Progenitor cell of endocrine pancreas (in vitro differentiated cells): Measurements from ENCODE around the gene PGAM4. TPM values are rescaled to one million over a fixed set of nuclear protein-coding genes. Genes with fewer than 3 reads are reported as not detected.

Experiments used
- DNase-seq: peaks from one replicate; pipeline ENCODE4 v3.0.0; 2021; ENCODE audit warnings: low spot score; ENCODE audit not compliant: unreplicated experiment
- H3K27ac Mint-ChIP-seq: 2 replicates; pipeline ENCODE4 v1.8.0; 2021; ENCODE audit warnings: mild to moderate bottlenecking, moderate library complexity, mixed read lengths
- H3K27me3 Mint-ChIP-seq: 2 replicates; pipeline ENCODE4 v1.8.0; 2021; ENCODE audit warnings: mixed read lengths
- H3K36me3 Mint-ChIP-seq: 2 replicates; pipeline ENCODE4 v1.8.0; 2022; ENCODE audit warnings: mixed read lengths; ENCODE audit not compliant: insufficient read depth
- H3K4me1 Mint-ChIP-seq: 2 replicates; pipeline ENCODE4 v1.8.0; 2021; ENCODE audit warnings: low read depth, mixed read lengths
- H3K4me3 Mint-ChIP-seq: 2 replicates; pipeline ENCODE4 v1.8.0; 2021; ENCODE audit warnings: low read depth, mild to moderate bottlenecking, moderate library complexity, mixed read lengths
- H3K9me3 Mint-ChIP-seq: 2 replicates; pipeline ENCODE4 v1.8.0; 2021; ENCODE audit warnings: low read depth, mixed read lengths
- CTCF ChIP-seq: fragments of 200-600 bp; sonication (generic); IDR thresholded peaks from one replicate; pipeline ENCODE4 v1.5.0; 2021; ENCODE audit warnings: antibody characterized with exemption, mild to moderate bottlenecking; ENCODE audit not compliant: unreplicated experiment
- total RNA-seq: library from RNA; stranded (reverse); gene quantifications from 2 replicates; pipeline ENCODE4 v1.2.1, GENCODE V29; 2021

Gene PGAM4
- total RNA-seq, 1 donor from 2014 or later: not detected

GRCh38 chrX:77918568-77918967 is 50.9 kb downstream of the PGAM4 start:
- no peak for DNase-seq
- Mint-ChIP-seq H3K36me3 (no peaks in the 10 kb centered on the region), H3K4me3 (no peak overlapping the region), H3K27ac (no peak overlapping the region), H3K4me1 (peaks cover 8% of the 10 kb centered on the region), H3K27me3 (no peaks in the 10 kb centered on the region), H3K9me3 (peaks cover 13% of the 10 kb centered on the region)
- TF ChIP-seq CTCF: no peak

Other genes with a start within 250 kb of the PGAM4 start
- 153 and 167 TPM in 2 replicates for gene ATRX, start 183.4 kb downstream of the PGAM4 start, total RNA-seq
- 55.9 and 59.0 TPM in 2 replicates for gene MAGT1, start 74.2 kb downstream of the PGAM4 start, total RNA-seq
- 163 and 178 TPM in 2 replicates for gene COX7B, start 70.2 kb downstream of the PGAM4 start, total RNA-seq
- 12.1 and 12.3 TPM in 2 replicates for gene ATP7A, start 58.9 kb downstream of the PGAM4 start, total RNA-seq
- 156 and 162 TPM in 2 replicates for gene PGK1, start 134.6 kb upstream of the PGAM4 start, total RNA-seq
- gene TAF9B, start 170.0 kb upstream of the PGAM4 start, total RNA-seq: 27.5 and 27.9 TPM in 2 replicates